ENCODE measurements around the gene SLC25A21.
A peak's percentile ranks its signal among the peaks of the same experiment; 100 is the strongest.
"Not testable (repeated sequence)": the region's sequence is repeated elsewhere in the genome, so short reads cannot be mapped to it uniquely, and the experiment has no call there.

The SLC25A21 gene

GRCh38 chr14:36938678-36939077 lies 233.7 kb downstream of the SLC25A21 start:
- no peak for DNase-seq

- DNase-seq = no peak
These were observed 236.3 kb downstream of the SLC25A21 start for GRCh38 chr14:36935976-36936678.

DNA sequence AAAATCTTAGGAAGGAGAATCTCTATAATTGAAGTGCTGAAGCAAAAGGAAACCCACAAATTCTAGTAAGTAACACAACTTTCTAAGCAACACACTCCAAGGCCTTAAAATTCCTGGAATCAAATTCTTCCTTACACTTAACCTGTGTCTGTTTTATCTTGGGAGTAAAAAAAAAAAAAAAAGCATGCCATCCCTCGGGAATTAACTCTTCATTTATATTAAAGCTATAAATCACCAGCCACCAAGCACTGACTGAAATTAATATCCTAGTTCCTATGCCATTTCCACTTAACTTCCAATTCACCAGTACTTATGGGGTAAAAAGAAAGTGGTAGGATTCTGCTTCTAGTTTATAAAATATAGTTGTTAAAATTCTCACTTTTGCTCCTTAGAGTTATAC lies 238.1 kb downstream of the SLC25A21 start:
- no peak for DNase-seq

- no peak for DNase-seq
These were observed 240.6 kb downstream of the SLC25A21 start for GRCh38 chr14:36931791-36932190.

DNA sequence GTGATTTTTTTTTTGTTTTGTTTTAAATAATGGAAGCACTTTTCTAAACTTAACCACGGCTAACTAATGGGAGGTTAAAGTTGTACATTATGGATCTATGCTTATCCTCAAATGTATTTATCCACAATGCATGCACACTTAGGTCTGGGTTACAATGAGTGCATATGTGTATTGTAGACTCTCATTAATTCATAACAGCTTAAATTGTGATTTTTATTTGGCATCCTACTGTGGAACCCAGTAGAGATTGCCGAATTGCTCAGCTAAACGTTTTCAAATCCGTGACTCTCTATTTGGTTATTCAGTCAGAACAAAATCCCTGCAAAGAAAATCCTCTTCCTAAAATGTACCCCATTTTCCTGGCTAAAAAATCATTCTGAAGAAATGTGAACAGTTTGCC lies 244.0 kb downstream of the SLC25A21 start:
- DNase-seq = no peak

- DNase-seq = no peak
These were observed 247.3 kb downstream of the SLC25A21 start for GRCh38 chr14:36925094-36925493.

DNA sequence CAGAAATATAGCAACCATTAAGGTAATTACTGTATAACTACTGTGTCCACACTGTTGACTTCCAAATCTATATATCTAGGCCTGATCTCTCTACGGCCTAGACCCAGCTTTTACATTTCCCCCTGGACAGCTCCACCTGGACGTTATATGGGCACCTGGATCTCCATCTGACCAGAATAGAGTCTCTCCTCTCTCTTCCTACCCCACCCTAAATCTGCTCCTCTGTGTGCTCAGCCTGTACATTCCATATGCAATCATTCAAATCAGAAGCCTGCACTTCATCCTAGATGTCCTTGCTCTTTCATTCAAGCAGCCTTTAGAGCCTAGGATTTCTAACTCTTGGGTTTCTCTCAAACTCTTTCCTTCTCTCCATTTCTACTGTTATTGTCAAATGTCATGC lies 255.7 kb downstream of the SLC25A21 start:
- DNase-seq = no peak

DNA sequence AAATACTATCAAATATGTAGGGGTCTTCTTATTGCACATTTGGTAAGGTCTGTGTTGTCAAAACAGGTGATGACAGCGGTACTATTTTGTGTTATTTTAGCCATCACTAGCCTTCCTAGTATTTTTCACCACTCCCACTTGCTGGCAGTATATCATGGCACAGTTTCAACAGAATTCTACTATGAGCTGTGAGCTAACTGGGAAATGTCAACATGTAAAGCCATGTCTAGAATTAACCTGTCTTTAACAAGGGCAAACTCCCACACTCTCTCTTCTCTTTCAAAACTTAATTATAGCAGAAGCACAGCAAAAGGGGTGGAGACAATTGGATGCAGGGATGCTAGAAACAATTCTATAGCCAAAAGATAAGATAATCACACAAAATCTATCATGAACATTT lies 257.3 kb downstream of the SLC25A21 start:
- peak; percentile 43 for DNase-seq

GRCh38 chr14:36910578-36910977 lies 261.8 kb downstream of the SLC25A21 start:
- no peak for DNase-seq

GRCh38 chr14:36905272-36905888 lies 267.0 kb downstream of the SLC25A21 start:
- no peak for DNase-seq

GRCh38 chr14:36901861-36902260 lies 270.5 kb downstream of the SLC25A21 start:
- DNase-seq = no peak

GRCh38 chr14:36900846-36901245 lies 271.6 kb downstream of the SLC25A21 start:
- no peak for DNase-seq

DNA sequence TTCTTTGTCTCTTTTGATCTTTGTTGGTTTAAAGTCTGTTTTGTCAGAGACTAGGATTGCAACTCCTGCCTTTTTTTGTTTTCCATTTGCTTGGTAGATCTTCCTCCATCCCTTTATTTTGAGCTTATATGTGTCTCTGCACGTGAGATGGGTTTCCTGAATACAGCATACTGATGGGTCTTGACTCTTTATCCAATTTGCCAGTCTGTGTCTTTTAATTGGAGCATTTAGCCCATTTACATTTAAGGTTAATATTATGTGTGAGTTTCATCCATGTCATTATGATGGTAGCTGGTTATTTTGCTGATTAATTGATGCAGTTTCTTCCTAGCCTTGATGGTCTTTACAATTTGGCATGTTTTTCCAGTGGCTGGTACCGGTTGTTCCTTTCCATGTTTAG lies 276.1 kb downstream of the SLC25A21 start:
- not testable (repeated sequence) for DNase-seq

GRCh38 chr14:36884049-36884448 lies 288.4 kb downstream of the SLC25A21 start:
- DNase-seq = no peak

GRCh38 chr14:36880276-36880675 lies 292.1 kb downstream of the SLC25A21 start:
- DNase-seq = no peak

DNA sequence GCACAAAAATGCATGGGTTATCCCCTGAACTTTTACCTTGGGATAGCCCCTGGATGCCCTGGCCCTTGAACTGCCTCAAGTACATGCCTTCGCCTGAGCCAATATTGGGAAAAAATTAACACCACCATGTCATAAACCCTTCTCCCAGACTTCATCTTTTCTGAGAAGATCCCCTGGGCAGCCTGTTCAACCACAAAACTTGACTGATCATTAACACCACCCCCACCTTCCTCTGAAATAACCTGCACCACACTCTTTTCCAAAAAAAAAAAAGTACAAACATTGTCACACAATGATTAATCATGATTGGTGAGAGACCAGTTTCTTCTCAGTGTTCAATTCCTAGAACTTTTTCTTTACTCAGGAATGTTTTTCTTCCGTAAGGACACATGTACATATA lies 292.8 kb downstream of the SLC25A21 start:
- no peak for DNase-seq

GRCh38 chr14:36874396-36875138 lies 297.8 kb downstream of the SLC25A21 start:
- no peak for DNase-seq

GRCh38 chr14:36870776-36871175 lies 301.6 kb downstream of the SLC25A21 start:
- DNase-seq = no peak

DNA sequence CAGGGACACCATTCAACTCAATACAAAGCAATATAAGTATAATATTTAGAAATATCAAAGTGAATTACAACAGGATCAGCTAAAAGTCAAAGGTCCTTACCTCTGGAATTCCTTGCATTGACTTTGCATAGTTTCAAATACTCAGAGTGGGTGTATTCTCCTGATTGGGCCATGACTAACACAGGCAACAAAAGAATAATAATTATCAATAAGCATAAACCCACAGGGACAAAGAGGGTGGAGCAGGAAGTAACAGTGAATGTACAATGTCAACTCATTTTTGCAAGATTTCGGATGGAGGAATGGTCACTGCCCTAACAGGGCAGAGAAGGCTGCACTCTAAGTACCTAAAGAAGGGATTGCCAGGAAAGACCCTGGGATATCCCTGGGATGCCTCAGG lies 303.3 kb downstream of the SLC25A21 start:
- no peak for DNase-seq

- DNase-seq = no peak
These were observed 305.5 kb downstream of the SLC25A21 start for GRCh38 chr14:36866867-36867266.

- no peak for DNase-seq
These were observed 309.1 kb downstream of the SLC25A21 start for GRCh38 chr14:36863271-36863670.

GRCh38 chr14:36862237-36862636 lies 310.2 kb downstream of the SLC25A21 start:
- not testable (repeated sequence) for DNase-seq

DNA sequence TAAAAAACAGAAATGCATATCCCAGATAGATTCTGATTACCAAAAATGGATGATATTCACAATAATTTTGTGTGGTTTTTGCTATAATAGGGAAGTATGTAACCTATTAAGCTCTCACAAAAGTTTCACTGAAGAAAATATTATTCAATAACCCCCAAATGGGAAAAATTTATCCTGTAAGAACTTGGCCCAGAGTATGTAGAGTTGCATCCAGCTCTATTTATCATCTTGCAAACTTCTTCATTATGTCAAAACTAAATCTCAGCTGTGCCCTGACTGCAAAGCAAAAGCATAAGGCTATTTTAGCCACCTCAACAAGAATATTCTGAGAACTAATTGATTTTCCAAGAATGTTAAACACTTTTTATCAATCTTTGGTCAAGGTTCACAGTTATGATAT lies 311.6 kb downstream of the SLC25A21 start:
- DNase-seq = no peak

DNA sequence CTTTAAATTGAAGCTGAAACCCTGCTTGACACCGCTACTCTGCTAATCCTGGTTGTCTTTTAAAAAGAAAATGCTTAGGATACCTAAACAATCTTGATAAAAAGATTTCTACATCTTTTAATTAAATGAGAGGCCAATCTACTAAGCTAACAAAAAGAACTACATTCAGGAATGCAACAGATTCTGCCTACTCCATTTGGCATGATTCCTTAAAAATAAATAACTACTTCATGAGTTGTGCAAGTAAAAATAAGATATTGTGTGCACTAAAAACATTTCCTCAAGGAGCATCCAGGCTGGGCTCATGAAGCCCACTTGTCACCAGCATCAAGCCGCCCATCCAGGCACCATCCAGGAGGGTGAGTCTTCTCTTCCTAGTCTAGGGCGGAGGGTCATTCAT lies 313.3 kb downstream of the SLC25A21 start:
- DNase-seq = no peak

All from NCI-H2227 treated with DMSO at 0.1 percent for 48 hours (cell line).